Measurements from ENCODE around the gene GM2A.
A peak's percentile ranks its signal among the peaks of the same experiment; 100 is the strongest.

GM2A gene

DNA sequence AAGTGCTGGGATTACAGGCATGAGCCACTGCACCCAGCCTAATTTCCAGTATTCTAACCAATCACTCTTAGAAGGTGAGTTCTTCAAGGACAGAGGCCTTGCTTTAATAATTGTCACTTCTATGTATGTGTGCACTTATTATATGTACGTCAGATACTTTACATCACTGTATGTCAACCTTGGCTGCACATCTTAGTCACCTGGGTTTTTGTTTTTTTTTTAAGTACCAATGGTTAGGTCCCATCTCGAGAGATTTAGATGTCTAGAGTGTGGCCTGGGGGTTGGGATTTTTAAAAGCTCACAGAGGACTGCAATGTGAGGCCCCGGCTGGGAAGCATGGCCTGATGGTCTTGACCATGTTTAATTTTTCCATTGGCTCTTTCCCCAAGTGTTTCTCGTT is 9.9 kb upstream of the GM2A start:
- H3K27ac Mint-ChIP-seq: no peak overlapping the region
- H3K4me1 Mint-ChIP-seq: peaks cover 30% of the 10 kb centered on the region
- no peak overlapping the region for H3K4me3 Mint-ChIP-seq
- H3K36me3 Mint-ChIP-seq (ENCODE audit: low read depth): no peaks in the 10 kb centered on the region
- H3K9me3 Mint-ChIP-seq: peaks cover 17% of the 10 kb centered on the region
- peaks cover 10% of the 10 kb centered on the region for H3K27me3 Mint-ChIP-seq (ENCODE audit: low read depth, poor library complexity)
- no peak for DNase-seq
- TF ChIP-seq, protein P1, sequence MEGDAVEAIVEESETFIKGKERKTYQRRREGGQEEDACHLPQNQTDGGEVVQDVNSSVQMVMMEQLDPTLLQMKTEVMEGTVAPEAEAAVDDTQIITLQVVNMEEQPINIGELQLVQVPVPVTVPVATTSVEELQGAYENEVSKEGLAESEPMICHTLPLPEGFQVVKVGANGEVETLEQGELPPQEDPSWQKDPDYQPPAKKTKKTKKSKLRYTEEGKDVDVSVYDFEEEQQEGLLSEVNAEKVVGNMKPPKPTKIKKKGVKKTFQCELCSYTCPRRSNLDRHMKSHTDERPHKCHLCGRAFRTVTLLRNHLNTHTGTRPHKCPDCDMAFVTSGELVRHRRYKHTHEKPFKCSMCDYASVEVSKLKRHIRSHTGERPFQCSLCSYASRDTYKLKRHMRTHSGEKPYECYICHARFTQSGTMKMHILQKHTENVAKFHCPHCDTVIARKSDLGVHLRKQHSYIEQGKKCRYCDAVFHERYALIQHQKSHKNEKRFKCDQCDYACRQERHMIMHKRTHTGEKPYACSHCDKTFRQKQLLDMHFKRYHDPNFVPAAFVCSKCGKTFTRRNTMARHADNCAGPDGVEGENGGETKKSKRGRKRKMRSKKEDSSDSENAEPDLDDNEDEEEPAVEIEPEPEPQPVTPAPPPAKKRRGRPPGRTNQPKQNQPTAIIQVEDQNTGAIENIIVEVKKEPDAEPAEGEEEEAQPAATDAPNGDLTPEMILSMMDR (IDR thresholded peaks at IDR 0.05): no peak

DNA sequence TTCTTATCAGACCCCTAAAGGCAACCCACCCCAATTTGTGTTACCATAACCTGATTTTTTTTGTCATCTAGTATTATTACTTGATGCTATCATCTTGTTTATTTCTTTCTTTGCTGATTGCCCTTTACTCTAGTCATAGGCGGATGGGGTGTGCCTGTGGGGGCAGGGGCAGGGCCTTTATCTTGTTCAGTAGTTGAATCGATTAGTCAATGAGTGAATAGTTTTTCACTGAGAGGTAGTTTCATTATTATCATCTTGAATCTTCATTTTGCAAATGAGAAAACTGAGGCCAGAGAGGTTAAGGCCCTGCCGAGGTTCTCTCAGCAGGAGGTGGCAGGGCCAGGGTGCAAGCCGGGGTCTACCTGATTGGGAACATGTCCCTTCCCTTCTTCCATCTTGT is 9.4 kb upstream of the GM2A start:
- Mint-ChIP-seq H3K27ac (no peak overlapping the region), H3K9me3 (peaks cover 17% of the 10 kb centered on the region), H3K27me3 (ENCODE audit: low read depth, poor library complexity) (peaks cover 10% of the 10 kb centered on the region), H3K36me3 (ENCODE audit: low read depth) (no peaks in the 10 kb centered on the region), H3K4me1 (peaks cover 30% of the 10 kb centered on the region), H3K4me3 (no peak overlapping the region)
- DNase-seq: no peak
- TF ChIP-seq, protein P1 (IDR thresholded peaks at IDR 0.05): no peak

- H3K27ac Mint-ChIP-seq: no peak overlapping the region
- H3K36me3 Mint-ChIP-seq (ENCODE audit: low read depth): no peaks in the 10 kb centered on the region
- H3K27me3 Mint-ChIP-seq (ENCODE audit: low read depth, poor library complexity): peaks cover 10% of the 10 kb centered on the region
- peaks cover 17% of the 10 kb centered on the region for H3K9me3 Mint-ChIP-seq
- DNase-seq: no peak
- H3K4me3 Mint-ChIP-seq: no peak overlapping the region
- TF ChIP-seq, protein P1 (IDR thresholded peaks at IDR 0.05): no peak
- H3K4me1 Mint-ChIP-seq: peaks cover 30% of the 10 kb centered on the region
Observed at GRCh38 chr5:151244206-151244605, 8.8 kb upstream of the GM2A start.

DNA sequence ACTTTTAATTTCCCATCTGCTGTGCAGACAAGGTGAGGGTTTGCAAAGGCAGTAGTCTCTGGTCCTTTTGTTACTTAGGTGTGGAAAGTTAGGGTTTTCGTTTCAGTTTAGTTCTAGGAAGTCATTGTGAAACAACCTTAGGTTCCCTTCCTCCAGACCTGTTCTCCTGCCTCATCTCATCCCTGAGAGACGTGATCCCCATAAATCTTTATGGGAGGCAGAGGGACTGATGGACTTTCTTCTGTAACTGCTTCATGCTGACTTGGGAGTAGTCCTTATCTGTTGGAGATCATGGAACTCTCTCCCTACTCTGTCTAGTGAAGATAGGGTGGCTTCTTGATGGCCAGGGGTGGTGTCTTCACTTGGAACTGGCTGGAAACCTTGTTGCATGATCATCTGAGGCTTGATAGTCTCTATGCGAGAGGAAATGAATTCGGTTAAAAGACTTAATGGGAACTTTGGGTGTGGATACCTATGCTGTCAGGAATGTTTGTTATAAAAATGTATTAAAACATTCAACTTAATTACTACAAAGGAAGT is 7.2 kb upstream of the GM2A start:
- H3K4me1 Mint-ChIP-seq: peaks cover 39% of the 10 kb centered on the region
- no peak overlapping the region for H3K27ac Mint-ChIP-seq
- H3K9me3 Mint-ChIP-seq: peaks cover 7% of the 10 kb centered on the region
- peaks cover 12% of the 10 kb centered on the region for H3K27me3 Mint-ChIP-seq (ENCODE audit: low read depth, poor library complexity)
- H3K4me3 Mint-ChIP-seq: no peak overlapping the region
- TF ChIP-seq, protein P1 (IDR thresholded peaks at IDR 0.05): no peak
- no peaks in the 10 kb centered on the region for H3K36me3 Mint-ChIP-seq (ENCODE audit: low read depth)
- no peak for DNase-seq

GRCh38 chr5:151248651-151249050 is 4.3 kb upstream of the GM2A start:
- DNase-seq: no peak
- Mint-ChIP-seq H3K9me3 (no peaks in the 10 kb centered on the region), H3K4me3 (no peak overlapping the region), H3K27me3 (ENCODE audit: low read depth, poor library complexity) (peaks cover 26% of the 10 kb centered on the region), H3K27ac (peak overlapping the region; percentile 58), H3K36me3 (ENCODE audit: low read depth) (no peaks in the 10 kb centered on the region), H3K4me1 (peaks cover 51% of the 10 kb centered on the region)
- TF ChIP-seq, protein P1 (IDR thresholded peaks at IDR 0.05): no peak

DNA sequence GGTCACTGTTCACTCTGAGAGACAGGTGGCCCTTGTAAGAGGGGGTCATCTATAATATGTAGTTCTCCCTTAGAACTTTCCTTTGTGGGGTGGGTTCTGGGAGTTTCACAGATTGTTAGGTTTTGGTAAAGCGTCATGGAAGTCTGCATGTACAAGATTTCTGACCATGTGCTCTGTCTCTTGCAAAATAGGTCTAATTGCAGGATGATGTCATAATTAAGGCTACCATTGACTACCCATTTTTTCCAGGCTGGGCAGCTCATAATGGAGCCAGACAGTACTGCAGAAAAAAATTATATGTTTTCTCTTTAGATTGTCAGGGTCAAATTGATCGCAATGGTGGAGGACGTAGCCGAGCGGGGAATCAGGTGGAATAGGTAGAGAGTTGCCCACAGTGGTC is 3.7 kb upstream of the GM2A start:
- Mint-ChIP-seq H3K9me3 (no peaks in the 10 kb centered on the region), H3K4me3 (no peak overlapping the region), H3K27me3 (ENCODE audit: low read depth, poor library complexity) (peaks cover 26% of the 10 kb centered on the region), H3K4me1 (peaks cover 57% of the 10 kb centered on the region), H3K36me3 (ENCODE audit: low read depth) (no peaks in the 10 kb centered on the region), H3K27ac (peak overlapping the region; percentile 58)
- TF ChIP-seq, protein P1 (IDR thresholded peaks at IDR 0.05): no peak
- no peak for DNase-seq
